Gastrocnemius medialis (tissue), 4 donors: ENCODE data around the gene TPD52L1. TPM values are rescaled to one million over a fixed set of nuclear protein-coding genes. Genes with fewer than 3 reads are reported as not detected.

ENCODE experiments used
- ATAC-seq, 2 donors: fragments of 150-250 bp; one replicate each; pipeline ENCODE4 v1.9.1; 2016
- DNase-seq, 2 donors: peaks; one replicate each; pipeline ENCODE4 v3.0.0-alpha.2; 2019
- H3K27ac ChIP-seq, 4 donors: fragments of 200-600 bp; sonication (generic); 1 replicate in 1 of 4; 2 replicates in 3 of 4; pipeline ENCODE4 v1.5.1; 2016 to 2018; ENCODE audit warnings: mild to moderate bottlenecking in 2 of 4, moderate library complexity in 1 of 4
- H3K27me3 ChIP-seq, 3 donors: fragments of 200-600 bp; sonication (generic) in 2 of 3; 1 replicate in 1 of 3; 2 replicates in 2 of 3; pipeline versions ENCODE4 v1.5.1 to v1.6.0; 2016 to 2019; ENCODE audit warnings: mild to moderate bottlenecking in 1 of 3, moderate library complexity in 1 of 3
- H3K36me3 ChIP-seq, 2 donors: fragments of 200-600 bp; sonication (generic) in 1 of 2; one replicate each; pipeline ENCODE4 v1.5.1; 2017 to 2018
- H3K4me1 ChIP-seq, 2 donors: fragments of 200-600 bp; sonication (generic) in 1 of 2; one replicate each; pipeline ENCODE4 v1.5.1; 2016 to 2017; ENCODE audit warnings: mild to moderate bottlenecking in 2 of 2
- H3K4me3 ChIP-seq, 4 donors: fragments of 200-600 bp; sonication (generic) in 3 of 4; 1 replicate in 1 of 4; 2 replicates in 3 of 4; pipeline ENCODE4 v1.5.1; 2016 to 2019; ENCODE audit warnings: mild to moderate bottlenecking in 2 of 4
- H3K9me3 ChIP-seq, 3 donors: fragments of 200-600 bp; sonication (generic) in 2 of 3; 1 replicate in 1 of 3; 2 replicates in 2 of 3; pipeline ENCODE4 v1.5.1; 2016 to 2019
- POLR2A ChIP-seq, 2 donors: fragments of 450-650 bp; IDR thresholded peaks; one replicate each; pipeline ENCODE4 v1.6.1; 2017; ENCODE audit warnings: antibody characterized with exemption in 2 of 2, mild to moderate bottlenecking in 2 of 2, moderate library complexity in 2 of 2
- in situ Hi-C, 4 donors: fragments of 200-750 bp; cut with MboI; loops; one replicate each; pipeline versions ENCODE4 v1.15.0 to v1.8.0; 2017; ENCODE audit warnings: low sequenced_read_pairs in 4 of 4
- intact Hi-C: fragments of 100-400 bp; cut with DNase I; formaldehyde crosslinking; loops from one replicate; pipeline ENCODE4 v1.15.1; 2023; ENCODE audit warnings: low total_unique reads
- total RNA-seq, 4 donors: library from RNA; depleted of rRNA; stranded (reverse); fragments of >200 nt; gene quantifications; one replicate each; pipeline versions ENCODE4 v1.1.0 to v1.2.3, GENCODE V29; 2016
- TF ChIP-seq, protein P1 (sequence below), 5 experiments: fragments of 450-650 bp in 3 of 5; fragments of 200-600 bp in 2 of 5; sonication (generic) in 2 of 5; IDR thresholded peaks in 4 of 5; conservative IDR thresholded peaks in 1 of 5; 1 replicate in 4 of 5; 2 replicates in 1 of 5; pipeline ENCODE4 v1.5.1; 2016 to 2019; ENCODE audit warnings: antibody characterized with exemption in 5 of 5, mild to moderate bottlenecking in 3 of 5, moderate library complexity in 3 of 5

Gene TPD52L1
- total RNA-seq, 4 donors from 2014 or later, result 47.6 to 152 (median 123) TPM

- DNase-seq, result no peak
- no peaks in the 10 kb centered on the region for H3K36me3 ChIP-seq
- TF ChIP-seq, protein P1, sequence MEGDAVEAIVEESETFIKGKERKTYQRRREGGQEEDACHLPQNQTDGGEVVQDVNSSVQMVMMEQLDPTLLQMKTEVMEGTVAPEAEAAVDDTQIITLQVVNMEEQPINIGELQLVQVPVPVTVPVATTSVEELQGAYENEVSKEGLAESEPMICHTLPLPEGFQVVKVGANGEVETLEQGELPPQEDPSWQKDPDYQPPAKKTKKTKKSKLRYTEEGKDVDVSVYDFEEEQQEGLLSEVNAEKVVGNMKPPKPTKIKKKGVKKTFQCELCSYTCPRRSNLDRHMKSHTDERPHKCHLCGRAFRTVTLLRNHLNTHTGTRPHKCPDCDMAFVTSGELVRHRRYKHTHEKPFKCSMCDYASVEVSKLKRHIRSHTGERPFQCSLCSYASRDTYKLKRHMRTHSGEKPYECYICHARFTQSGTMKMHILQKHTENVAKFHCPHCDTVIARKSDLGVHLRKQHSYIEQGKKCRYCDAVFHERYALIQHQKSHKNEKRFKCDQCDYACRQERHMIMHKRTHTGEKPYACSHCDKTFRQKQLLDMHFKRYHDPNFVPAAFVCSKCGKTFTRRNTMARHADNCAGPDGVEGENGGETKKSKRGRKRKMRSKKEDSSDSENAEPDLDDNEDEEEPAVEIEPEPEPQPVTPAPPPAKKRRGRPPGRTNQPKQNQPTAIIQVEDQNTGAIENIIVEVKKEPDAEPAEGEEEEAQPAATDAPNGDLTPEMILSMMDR (IDR thresholded peaks at IDR 0.05 in 4 of 5, conservative IDR thresholded peaks at IDR 0.05 in 1 of 5), result no peak
- no peak for TF ChIP-seq POLR2A (IDR thresholded peaks at IDR 0.05)
- no peak for ATAC-seq
- H3K9me3 ChIP-seq, result no peaks in the 10 kb centered on the region
- intact Hi-C loops, result no loop called here
- peak overlapping the region in 1 of 4 donors; percentile 6 for H3K27ac ChIP-seq
- peaks cover 60 to 63% of the 10 kb centered on the region in 2 donors for H3K4me1 ChIP-seq
- in situ Hi-C loops, result no loop called here
- no peaks in the 10 kb centered on the region for H3K27me3 ChIP-seq
- H3K4me3 ChIP-seq, result no peak overlapping the region
Measured at GRCh38 chr6:125227244-125227643, 73.7 kb downstream of the TPD52L1 start.

DNA sequence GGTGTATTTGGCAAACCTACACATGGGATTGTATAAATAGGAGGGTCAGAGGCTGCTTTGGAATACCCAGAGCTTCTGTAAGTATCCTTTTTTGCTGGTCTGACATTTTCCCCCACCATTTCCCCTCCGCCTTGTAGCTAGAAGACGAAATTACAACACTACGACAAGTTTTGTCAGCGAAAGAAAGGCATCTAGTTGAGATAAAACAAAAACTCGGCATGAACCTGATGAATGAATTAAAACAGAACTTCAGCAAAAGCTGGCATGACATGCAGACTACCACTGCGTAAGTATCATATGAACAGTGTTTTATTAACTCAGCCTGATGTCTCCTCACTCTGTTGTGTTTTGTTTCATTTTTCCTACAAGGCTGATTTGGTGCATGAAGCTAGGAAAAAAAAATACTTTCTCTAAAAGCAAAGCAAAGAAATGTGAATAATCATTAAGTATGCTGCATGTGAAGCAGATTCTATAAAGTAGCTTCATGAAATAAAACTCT, 75.5 kb downstream of the TPD52L1 start:
- Histone ChIP-seq H3K27ac (peak overlapping the region in 3 of 4 donors; percentile 47 to 82 (median 80)), H3K27me3 (no peaks in the 10 kb centered on the region), H3K4me1 (peaks cover 61 to 63% of the 10 kb centered on the region in 2 donors), H3K4me3 (no peak overlapping the region), H3K9me3 (no peaks in the 10 kb centered on the region), H3K36me3 (no peaks in the 10 kb centered on the region)
- intact Hi-C loops (no loop called here), in situ Hi-C loops (no loop called here)
- no peak for ATAC-seq
- TF ChIP-seq POLR2A (IDR thresholded peaks at IDR 0.05), result no peak
- TF ChIP-seq, protein P1 (IDR thresholded peaks at IDR 0.05 in 4 of 5, conservative IDR thresholded peaks at IDR 0.05 in 1 of 5), result no peak
- DNase-seq, result no peak

- Histone ChIP-seq H3K27ac (peak overlapping the region; percentile 63 to 82 (median 76)), H3K27me3 (no peaks in the 10 kb centered on the region), H3K4me3 (no peak overlapping the region), H3K36me3 (no peaks in the 10 kb centered on the region), H3K4me1 (peaks cover 57 to 62% of the 10 kb centered on the region in 2 donors), H3K9me3 (no peaks in the 10 kb centered on the region)
- intact Hi-C loops (loop anchor here (5.0 kb wide), 1 partner anchor 62 kb away; no protein-coding TSS in a partner anchor), in situ Hi-C loops (no loop called here)
- ATAC-seq (no peak), DNase-seq (no peak)
- TF ChIP-seq POLR2A (IDR thresholded peaks at IDR 0.05), result no peak
- TF ChIP-seq, protein P1 (IDR thresholded peaks at IDR 0.05 in 4 of 5, conservative IDR thresholded peaks at IDR 0.05 in 1 of 5), result no peak
Measured at GRCh38 chr6:125230674-125231073, 77.1 kb downstream of the TPD52L1 start.

GRCh38 chr6:125231133-125231532, 77.6 kb downstream of the TPD52L1 start:
- peak; percentile 95 to 100 for ATAC-seq
- intact Hi-C loops, result loop anchor here (5.0 kb wide), 1 partner anchor 61 kb away; no protein-coding TSS in a partner anchor
- no peaks in the 10 kb centered on the region for H3K9me3 ChIP-seq
- peak overlapping the region; percentile 63 to 82 (median 76) for H3K27ac ChIP-seq
- TF ChIP-seq POLR2A (IDR thresholded peaks at IDR 0.05), result no peak
- TF ChIP-seq, protein P1 (IDR thresholded peaks at IDR 0.05 in 4 of 5, conservative IDR thresholded peaks at IDR 0.05 in 1 of 5), result no peak
- no peaks in the 10 kb centered on the region for H3K36me3 ChIP-seq
- peaks cover 57 to 62% of the 10 kb centered on the region in 2 donors for H3K4me1 ChIP-seq
- no peaks in the 10 kb centered on the region for H3K27me3 ChIP-seq
- no peak overlapping the region for H3K4me3 ChIP-seq
- in situ Hi-C loops, result no loop called here
- DNase-seq, result peak; percentile 63 to 84
